ENCODE results near the gene FMN1.

DNA sequence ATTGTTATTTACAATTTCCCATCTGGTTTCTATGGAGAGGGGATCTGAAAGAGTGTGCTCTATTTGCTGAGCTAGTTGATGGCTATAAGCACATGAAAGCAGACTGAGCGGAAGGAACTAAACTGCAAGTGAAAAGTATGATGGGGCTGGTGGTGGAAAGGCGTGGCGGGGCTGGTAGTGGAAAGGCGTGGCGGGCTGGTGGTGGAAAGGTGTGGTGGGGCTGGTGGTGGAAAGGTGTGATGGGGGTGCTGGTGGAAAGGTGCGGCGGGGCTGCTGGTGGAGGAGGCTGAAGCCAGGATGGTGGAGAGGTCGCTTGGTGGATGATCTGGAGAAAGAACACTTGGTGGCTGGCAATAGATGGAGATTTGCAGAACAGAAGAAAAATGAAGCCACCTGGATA is 136.7 kb downstream of the FMN1 start:
- TF ChIP-seq, protein P1, sequence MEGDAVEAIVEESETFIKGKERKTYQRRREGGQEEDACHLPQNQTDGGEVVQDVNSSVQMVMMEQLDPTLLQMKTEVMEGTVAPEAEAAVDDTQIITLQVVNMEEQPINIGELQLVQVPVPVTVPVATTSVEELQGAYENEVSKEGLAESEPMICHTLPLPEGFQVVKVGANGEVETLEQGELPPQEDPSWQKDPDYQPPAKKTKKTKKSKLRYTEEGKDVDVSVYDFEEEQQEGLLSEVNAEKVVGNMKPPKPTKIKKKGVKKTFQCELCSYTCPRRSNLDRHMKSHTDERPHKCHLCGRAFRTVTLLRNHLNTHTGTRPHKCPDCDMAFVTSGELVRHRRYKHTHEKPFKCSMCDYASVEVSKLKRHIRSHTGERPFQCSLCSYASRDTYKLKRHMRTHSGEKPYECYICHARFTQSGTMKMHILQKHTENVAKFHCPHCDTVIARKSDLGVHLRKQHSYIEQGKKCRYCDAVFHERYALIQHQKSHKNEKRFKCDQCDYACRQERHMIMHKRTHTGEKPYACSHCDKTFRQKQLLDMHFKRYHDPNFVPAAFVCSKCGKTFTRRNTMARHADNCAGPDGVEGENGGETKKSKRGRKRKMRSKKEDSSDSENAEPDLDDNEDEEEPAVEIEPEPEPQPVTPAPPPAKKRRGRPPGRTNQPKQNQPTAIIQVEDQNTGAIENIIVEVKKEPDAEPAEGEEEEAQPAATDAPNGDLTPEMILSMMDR (IDR thresholded peaks at IDR 0.05) = no peak
- TF ChIP-seq ESRRA (CRISPR knock-in tag; IDR thresholded peaks at IDR 0.05; ENCODE audit: borderline replicate concordance) (no peak), RELA (CRISPR knock-in tag; IDR thresholded peaks at IDR 0.05; ENCODE audit: borderline replicate concordance) (no peak), FOXP1 (CRISPR knock-in tag; IDR thresholded peaks at IDR 0.05; ENCODE audit: borderline replicate concordance) (no peak), TEAD4 (CRISPR knock-in tag; IDR thresholded peaks at IDR 0.05) (no peak), SMAD3 (CRISPR knock-in tag; IDR thresholded peaks at IDR 0.05; ENCODE audit: borderline replicate concordance) (no peak), CREM (CRISPR knock-in tag; IDR thresholded peaks at IDR 0.05) (no peak), JUN (CRISPR knock-in tag; IDR thresholded peaks at IDR 0.05) (no peak), CREB1 (CRISPR knock-in tag; IDR thresholded peaks at IDR 0.05) (no peak)
- TF ChIP-seq, protein P2, sequence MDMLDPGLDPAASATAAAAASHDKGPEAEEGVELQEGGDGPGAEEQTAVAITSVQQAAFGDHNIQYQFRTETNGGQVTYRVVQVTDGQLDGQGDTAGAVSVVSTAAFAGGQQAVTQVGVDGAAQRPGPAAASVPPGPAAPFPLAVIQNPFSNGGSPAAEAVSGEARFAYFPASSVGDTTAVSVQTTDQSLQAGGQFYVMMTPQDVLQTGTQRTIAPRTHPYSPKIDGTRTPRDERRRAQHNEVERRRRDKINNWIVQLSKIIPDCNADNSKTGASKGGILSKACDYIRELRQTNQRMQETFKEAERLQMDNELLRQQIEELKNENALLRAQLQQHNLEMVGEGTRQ (CRISPR knock-in tag; IDR thresholded peaks at IDR 0.05) = no peak
